ENCODE data around the gene ZNF595. TPM values are rescaled to one million over a fixed set of nuclear protein-coding genes. Genes with fewer than 3 reads are reported as not detected.
"Not testable (repeated sequence)": the region's sequence is repeated elsewhere in the genome, so short reads cannot be mapped to it uniquely, and the experiment has no call there.

Gene ZNF595
- total RNA-seq, 1 donor from 2014 or later: 16.1 TPM

DNA sequence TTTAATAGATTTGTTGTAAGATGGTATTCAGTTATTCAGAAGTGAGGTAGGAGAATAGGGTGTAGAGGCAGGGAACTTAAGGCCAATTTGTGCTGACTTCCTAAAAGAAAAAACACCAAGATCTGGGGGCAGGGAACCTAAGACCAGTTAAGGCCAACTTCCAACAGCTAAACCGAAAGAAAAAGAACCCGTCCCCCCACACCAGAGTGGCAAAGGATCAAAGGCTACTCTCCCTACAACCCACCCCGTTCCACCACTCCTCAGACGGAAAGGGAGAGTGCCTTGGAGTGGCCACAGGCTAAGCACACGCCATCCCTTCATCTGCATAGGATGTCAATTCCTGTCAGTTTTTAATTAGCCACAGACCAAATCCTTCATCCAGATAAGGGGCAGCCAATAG is 67.5 kb downstream of the ZNF595 start:
- H3K4me1 ChIP-seq: peaks cover 6% of the 10 kb centered on the region
- peaks cover 6% of the 10 kb centered on the region for H3K27me3 ChIP-seq
- H3K4me3 ChIP-seq: no peak overlapping the region
- no peak overlapping the region for H3K27ac ChIP-seq
- DNase-seq: no peak
- ATAC-seq: no peak
- no peaks in the 10 kb centered on the region for H3K9me3 ChIP-seq
- intact Hi-C loops (cut with DNase I): no loop called here
- TF ChIP-seq, protein P1, sequence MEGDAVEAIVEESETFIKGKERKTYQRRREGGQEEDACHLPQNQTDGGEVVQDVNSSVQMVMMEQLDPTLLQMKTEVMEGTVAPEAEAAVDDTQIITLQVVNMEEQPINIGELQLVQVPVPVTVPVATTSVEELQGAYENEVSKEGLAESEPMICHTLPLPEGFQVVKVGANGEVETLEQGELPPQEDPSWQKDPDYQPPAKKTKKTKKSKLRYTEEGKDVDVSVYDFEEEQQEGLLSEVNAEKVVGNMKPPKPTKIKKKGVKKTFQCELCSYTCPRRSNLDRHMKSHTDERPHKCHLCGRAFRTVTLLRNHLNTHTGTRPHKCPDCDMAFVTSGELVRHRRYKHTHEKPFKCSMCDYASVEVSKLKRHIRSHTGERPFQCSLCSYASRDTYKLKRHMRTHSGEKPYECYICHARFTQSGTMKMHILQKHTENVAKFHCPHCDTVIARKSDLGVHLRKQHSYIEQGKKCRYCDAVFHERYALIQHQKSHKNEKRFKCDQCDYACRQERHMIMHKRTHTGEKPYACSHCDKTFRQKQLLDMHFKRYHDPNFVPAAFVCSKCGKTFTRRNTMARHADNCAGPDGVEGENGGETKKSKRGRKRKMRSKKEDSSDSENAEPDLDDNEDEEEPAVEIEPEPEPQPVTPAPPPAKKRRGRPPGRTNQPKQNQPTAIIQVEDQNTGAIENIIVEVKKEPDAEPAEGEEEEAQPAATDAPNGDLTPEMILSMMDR (IDR thresholded peaks at IDR 0.05): no peak
- no peaks in the 10 kb centered on the region for H3K36me3 ChIP-seq

DNA sequence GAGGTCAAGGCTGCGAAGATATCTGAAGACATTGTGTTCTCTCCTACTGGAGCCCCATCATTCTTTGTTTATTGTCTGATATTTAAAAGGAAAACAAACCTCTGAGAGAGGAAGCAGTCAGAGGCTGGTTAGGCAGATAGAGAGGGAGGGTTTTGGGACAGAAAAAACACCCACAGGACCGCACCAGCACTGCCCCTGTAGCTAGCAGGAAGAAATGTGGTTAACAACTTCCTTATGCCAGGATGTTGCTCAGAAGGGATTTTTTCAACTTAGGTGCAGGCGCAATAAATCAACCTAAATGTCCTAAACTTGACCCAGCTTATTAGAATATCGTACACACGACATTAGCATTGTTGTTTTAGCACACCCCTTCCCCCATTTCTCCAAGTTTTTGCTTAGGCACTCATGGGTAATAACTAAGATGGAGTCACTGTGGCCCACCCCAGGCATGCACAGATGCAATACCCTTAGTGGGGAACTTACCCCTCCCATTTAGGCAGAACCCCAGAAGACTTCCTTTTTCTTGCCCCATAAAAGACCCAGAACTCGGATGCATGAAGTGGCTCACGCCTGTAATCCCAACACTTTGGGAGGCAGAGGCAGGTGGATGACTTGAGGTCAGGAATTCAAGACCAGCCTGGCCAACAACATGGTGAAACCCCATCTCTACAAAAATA is 68.4 kb downstream of the ZNF595 start:
- Histone ChIP-seq H3K36me3 (no peaks in the 10 kb centered on the region), H3K9me3 (no peaks in the 10 kb centered on the region), H3K4me1 (peaks cover 15% of the 10 kb centered on the region), H3K4me3 (no peak overlapping the region), H3K27ac (no peak overlapping the region), H3K27me3 (peaks cover 6% of the 10 kb centered on the region)
- ATAC-seq: no peak
- TF ChIP-seq, protein P1 (IDR thresholded peaks at IDR 0.05): no peak
- no peak for DNase-seq
- intact Hi-C loops (cut with DNase I): no loop called here

DNA sequence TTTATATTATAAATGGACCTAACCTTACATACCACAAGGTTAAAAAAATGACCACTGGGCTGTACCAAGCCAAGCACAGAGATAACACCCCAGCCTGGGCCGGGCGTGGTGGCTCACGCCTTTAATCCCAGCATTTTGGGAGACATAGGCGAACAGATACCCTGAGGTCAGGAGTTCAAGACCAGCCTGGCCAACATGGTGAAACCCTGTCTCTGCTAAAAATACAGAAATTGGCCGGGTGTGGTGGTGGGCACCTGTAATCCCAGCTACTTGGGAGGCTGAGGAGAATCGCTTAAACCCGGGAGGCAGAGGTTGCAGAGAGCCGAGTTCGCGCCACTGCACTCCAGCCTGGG is 70.8 kb downstream of the ZNF595 start:
- ATAC-seq; DNase-seq; intact Hi-C loops (cut with DNase I); H3K9me3 ChIP-seq; H3K27me3 ChIP-seq; H3K36me3 ChIP-seq: not testable (repeated sequence)
- Histone ChIP-seq H3K4me3 (peak overlapping the region; percentile 71), H3K4me1 (peaks cover 16% of the 10 kb centered on the region), H3K27ac (peak overlapping the region; percentile 82)

DNA sequence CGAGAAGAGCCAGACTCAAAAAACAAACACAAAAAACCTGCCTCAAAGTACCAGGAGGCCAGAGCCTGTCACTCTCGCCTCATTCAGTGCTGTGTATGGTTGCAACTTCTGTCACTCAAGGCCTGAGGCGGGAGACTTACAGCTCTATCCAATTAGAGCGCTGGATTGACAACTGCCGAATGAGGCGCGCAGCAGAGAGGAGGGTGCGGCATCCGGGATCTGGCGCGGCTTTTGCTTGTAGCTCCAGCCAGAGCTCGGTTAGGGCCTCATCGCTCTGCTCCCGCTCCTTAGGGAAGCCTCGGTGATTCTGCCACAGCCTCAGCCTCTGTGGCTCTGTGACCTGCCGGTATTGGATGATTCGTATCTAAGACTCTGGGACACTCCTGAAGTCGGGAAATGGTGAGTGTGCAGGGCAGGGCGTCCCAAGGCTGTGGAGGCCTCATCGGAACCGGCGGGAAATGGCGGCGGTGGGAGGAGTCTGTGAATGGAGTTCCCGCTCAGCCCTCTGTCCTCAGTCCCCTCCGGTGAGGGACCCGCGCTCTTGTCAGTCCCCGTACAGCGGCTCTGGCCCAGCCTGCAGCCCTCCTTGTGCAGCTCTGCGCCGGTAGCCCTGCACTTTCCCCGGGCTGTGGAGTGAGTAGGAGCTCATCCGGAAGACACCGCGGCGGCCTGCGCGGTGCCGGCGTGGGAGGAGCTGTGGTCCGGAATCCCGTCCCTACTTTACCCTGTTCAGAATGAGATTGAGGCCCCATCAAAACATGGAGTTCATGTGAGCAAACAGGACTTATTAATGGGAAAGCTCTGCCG is 71.4 kb downstream of the ZNF595 start, which contains the start of gene ZNF718:
ZNF718 (plus strand) TSS at position 227 of the 807 bp plus-strand sequence; CDS start at position 397, 170 bp downstream.
- intact Hi-C loops (cut with DNase I): no loop called here
- ATAC-seq (peak; percentile 99), DNase-seq (peak; percentile 94)
- Histone ChIP-seq H3K4me1 (peaks cover 16% of the 10 kb centered on the region), H3K27me3 (peaks cover 5% of the 10 kb centered on the region), H3K4me3 (peak within 1 kb of the TSS; percentile 71), H3K9me3 (no peaks in the 10 kb centered on the region), H3K27ac (peak within 1 kb of the TSS; percentile 82), H3K36me3 (peaks cover 6% of the 10 kb centered on the region)
- TF ChIP-seq, protein P1 (IDR thresholded peaks at IDR 0.05): no peak

DNA sequence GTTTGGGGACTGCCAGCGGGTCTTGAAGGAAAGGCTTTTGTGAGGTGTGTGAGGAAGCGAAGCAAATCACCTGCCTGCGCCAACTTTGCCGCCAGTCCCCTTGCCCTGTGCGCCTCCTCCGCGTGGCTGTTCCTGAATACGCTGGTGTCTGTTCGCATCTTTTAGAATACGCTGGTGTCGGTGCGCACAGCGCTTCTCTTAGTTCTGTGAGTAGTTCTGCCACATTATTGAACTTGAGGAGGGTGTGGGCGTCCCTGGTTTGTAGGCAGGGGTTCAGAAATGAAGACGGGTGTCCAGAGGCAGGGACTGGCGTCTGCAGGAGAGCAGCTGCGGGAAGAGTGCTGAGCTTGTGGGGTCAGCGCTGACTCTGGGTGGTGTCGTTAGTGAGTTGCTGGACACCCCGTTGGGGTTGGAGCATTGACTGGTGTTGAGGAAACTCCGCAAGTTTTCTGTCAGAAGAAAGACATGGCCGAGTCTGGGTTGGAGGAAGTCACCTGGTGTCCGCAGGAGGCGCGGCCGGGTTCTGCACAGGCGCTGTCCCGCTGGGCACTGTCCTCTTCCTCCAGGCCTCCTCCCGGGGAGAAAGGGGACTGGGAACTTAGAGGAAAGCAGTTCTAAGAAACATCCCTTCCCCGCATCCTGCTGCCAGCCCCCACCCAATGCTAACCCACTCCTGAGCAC is 72.1 kb downstream of the ZNF595 start:
- DNase-seq: peak; percentile 73
- ATAC-seq: peak; percentile 50
- H3K9me3 ChIP-seq: no peaks in the 10 kb centered on the region
- peak overlapping the region; percentile 71 for H3K4me3 ChIP-seq
- intact Hi-C loops (cut with DNase I): no loop called here
- H3K36me3 ChIP-seq: peaks cover 6% of the 10 kb centered on the region
- peak overlapping the region; percentile 82 for H3K27ac ChIP-seq
- no peaks in the 10 kb centered on the region for H3K27me3 ChIP-seq
- H3K4me1 ChIP-seq: peaks cover 16% of the 10 kb centered on the region
- TF ChIP-seq, protein P1 (IDR thresholded peaks at IDR 0.05): no peak

DNA sequence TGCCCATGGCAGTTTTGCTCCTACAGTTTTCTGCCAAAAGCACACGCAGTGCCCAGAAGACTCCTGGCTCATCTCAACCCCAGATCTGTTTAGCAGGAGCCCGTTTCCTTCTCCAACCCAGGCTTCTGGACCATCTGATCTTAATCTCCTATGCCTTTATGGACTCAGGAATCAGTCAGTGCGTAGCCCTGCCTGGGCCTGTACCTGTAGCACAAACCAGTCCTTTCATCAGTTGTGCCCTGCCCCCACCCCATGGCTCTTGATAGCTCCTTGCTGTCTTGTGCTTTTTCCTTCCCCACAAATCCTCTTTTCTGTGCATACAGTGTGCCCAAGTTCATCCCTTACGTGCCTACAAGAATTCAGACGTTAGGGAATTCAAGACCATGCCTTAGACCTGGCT is 72.7 kb downstream of the ZNF595 start:
- H3K36me3 ChIP-seq: peaks cover 6% of the 10 kb centered on the region
- DNase-seq: no peak
- H3K27me3 ChIP-seq: no peaks in the 10 kb centered on the region
- H3K4me1 ChIP-seq: peaks cover 16% of the 10 kb centered on the region
- TF ChIP-seq, protein P1 (IDR thresholded peaks at IDR 0.05): no peak
- peak overlapping the region; percentile 71 for H3K4me3 ChIP-seq
- no peak for ATAC-seq
- intact Hi-C loops (cut with DNase I): no loop called here
- H3K9me3 ChIP-seq: no peaks in the 10 kb centered on the region
- H3K27ac ChIP-seq: no peak overlapping the region

All from upper lobe of right lung (tissue), 1 donor.